KMS-11 (cell line): Measurements from ENCODE around the gene MYOZ3.

Experiments used
- H2AFZ ChIP-seq: fragments of 200-600 bp; sonication (generic); 2 replicates; pipeline ENCODE4 v1.6.1; 2016; ENCODE audit warnings: antibody characterized with exemption, mixed run types, low read depth
- H3K27ac ChIP-seq: fragments of 200-600 bp; sonication (generic); 2 replicates; pipeline ENCODE4 v1.6.1; 2016; ENCODE audit warnings: mild to moderate bottlenecking, mixed run types
- H3K27me3 ChIP-seq: fragments of 200-600 bp; sonication (generic); 2 replicates; pipeline ENCODE4 v1.6.1; 2017; ENCODE audit warnings: mild to moderate bottlenecking, low read depth, mixed run types, moderate library complexity; ENCODE audit not compliant: insufficient read depth
- H3K36me3 ChIP-seq: fragments of 200-600 bp; sonication (generic); 2 replicates; pipeline ENCODE4 v1.6.1; 2017; ENCODE audit warnings: mild to moderate bottlenecking, mixed run types; ENCODE audit not compliant: insufficient read depth
- H3K4me1 ChIP-seq: fragments of 200-600 bp; sonication (generic); 2 replicates; pipeline ENCODE4 v1.6.1; 2016; ENCODE audit warnings: mild to moderate bottlenecking, low read depth, mixed run types; ENCODE audit not compliant: poor library complexity, severe bottlenecking
- H3K4me2 ChIP-seq: fragments of 200-600 bp; sonication (generic); 2 replicates; pipeline ENCODE4 v1.7.0; 2016; ENCODE audit warnings: mild to moderate bottlenecking, mixed run types
- H3K4me3 ChIP-seq: fragments of 200-600 bp; sonication (generic); IDR thresholded peaks from 2 replicates; pipeline ENCODE4 v1.6.1; 2017; ENCODE audit warnings: low read depth, low read length, mixed read lengths; ENCODE audit not compliant: insufficient read depth
- H3K79me2 ChIP-seq: fragments of 200-600 bp; sonication (generic); 2 replicates; pipeline ENCODE4 v1.6.1; 2016; ENCODE audit warnings: low read depth, mixed run types; ENCODE audit not compliant: insufficient read depth
- H3K9ac ChIP-seq: fragments of 200-600 bp; sonication (generic); 2 replicates; pipeline ENCODE4 v1.6.1; 2016; ENCODE audit warnings: mild to moderate bottlenecking, mixed run types
- H4K20me1 ChIP-seq: fragments of 200-600 bp; sonication (generic); 2 replicates; pipeline ENCODE4 v1.6.1; 2016; ENCODE audit warnings: mild to moderate bottlenecking, mixed run types; ENCODE audit not compliant: insufficient read depth
- TF ChIP-seq, protein P1 (sequence below): fragments of 200-600 bp; sonication (generic); conservative IDR thresholded peaks from 2 replicates; pipeline ENCODE4 v1.6.1; 2017; ENCODE audit warnings: low read depth, mild to moderate bottlenecking, antibody characterized with exemption, low read length, moderate library complexity, mixed read lengths

Gene MYOZ3

GRCh38 chr5:150632305-150633160 lies 28.5 kb upstream of the MYOZ3 start:
- no peaks in the 10 kb centered on the region for H3K79me2 ChIP-seq
- TF ChIP-seq, protein P1, sequence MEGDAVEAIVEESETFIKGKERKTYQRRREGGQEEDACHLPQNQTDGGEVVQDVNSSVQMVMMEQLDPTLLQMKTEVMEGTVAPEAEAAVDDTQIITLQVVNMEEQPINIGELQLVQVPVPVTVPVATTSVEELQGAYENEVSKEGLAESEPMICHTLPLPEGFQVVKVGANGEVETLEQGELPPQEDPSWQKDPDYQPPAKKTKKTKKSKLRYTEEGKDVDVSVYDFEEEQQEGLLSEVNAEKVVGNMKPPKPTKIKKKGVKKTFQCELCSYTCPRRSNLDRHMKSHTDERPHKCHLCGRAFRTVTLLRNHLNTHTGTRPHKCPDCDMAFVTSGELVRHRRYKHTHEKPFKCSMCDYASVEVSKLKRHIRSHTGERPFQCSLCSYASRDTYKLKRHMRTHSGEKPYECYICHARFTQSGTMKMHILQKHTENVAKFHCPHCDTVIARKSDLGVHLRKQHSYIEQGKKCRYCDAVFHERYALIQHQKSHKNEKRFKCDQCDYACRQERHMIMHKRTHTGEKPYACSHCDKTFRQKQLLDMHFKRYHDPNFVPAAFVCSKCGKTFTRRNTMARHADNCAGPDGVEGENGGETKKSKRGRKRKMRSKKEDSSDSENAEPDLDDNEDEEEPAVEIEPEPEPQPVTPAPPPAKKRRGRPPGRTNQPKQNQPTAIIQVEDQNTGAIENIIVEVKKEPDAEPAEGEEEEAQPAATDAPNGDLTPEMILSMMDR = no peak
- H3K4me3 ChIP-seq = no peak overlapping the region
- H3K4me1 ChIP-seq = no peaks in the 10 kb centered on the region
- H4K20me1 ChIP-seq = no peaks in the 10 kb centered on the region
- H3K36me3 ChIP-seq = no peaks in the 10 kb centered on the region
- H3K9ac ChIP-seq = no peak overlapping the region
- no peaks in the 10 kb centered on the region for H3K27me3 ChIP-seq
- no peak overlapping the region for H3K4me2 ChIP-seq
- no peak overlapping the region for H2AFZ ChIP-seq
- no peak overlapping the region for H3K27ac ChIP-seq

DNA sequence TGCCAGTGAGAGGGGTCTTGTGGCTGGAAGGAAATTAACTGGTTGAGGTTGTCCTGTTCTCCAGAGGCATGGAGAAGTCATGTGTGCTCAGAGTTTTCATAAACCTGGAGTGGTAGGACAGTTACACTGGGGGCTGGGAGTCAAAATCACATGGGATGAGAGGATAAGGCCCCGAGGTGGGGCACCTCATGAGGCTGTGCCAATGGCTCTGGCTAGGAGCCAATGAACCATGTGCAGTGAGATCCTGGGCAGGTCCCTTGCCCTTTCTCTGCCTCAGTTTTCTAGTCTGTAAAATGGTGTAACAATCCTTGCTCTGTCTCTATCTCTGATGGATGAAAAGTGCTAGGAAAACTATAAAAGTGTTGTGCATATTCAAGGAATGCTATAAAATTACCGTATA lies 27.6 kb upstream of the MYOZ3 start:
- Histone ChIP-seq H4K20me1 (no peaks in the 10 kb centered on the region), H3K27ac (no peak overlapping the region), H2AFZ (no peak overlapping the region), H3K36me3 (no peaks in the 10 kb centered on the region), H3K79me2 (no peaks in the 10 kb centered on the region), H3K9ac (no peak overlapping the region), H3K4me2 (no peak overlapping the region), H3K27me3 (no peaks in the 10 kb centered on the region), H3K4me3 (no peak overlapping the region), H3K4me1 (no peaks in the 10 kb centered on the region)
- TF ChIP-seq, protein P1 = no peak

- no peak overlapping the region for H3K9ac ChIP-seq
- no peak overlapping the region for H3K4me2 ChIP-seq
- no peaks in the 10 kb centered on the region for H3K79me2 ChIP-seq
- no peaks in the 10 kb centered on the region for H3K27me3 ChIP-seq
- H4K20me1 ChIP-seq = no peaks in the 10 kb centered on the region
- H3K4me1 ChIP-seq = no peaks in the 10 kb centered on the region
- H3K27ac ChIP-seq = no peak overlapping the region
- no peak overlapping the region for H2AFZ ChIP-seq
- TF ChIP-seq, protein P1 = no peak
- no peaks in the 10 kb centered on the region for H3K36me3 ChIP-seq
- H3K4me3 ChIP-seq = no peak overlapping the region
Observed at GRCh38 chr5:150636391-150637244, 24.4 kb upstream of the MYOZ3 start.

GRCh38 chr5:150637245-150638052 lies 23.6 kb upstream of the MYOZ3 start:
- no peak overlapping the region for H3K4me2 ChIP-seq
- no peak overlapping the region for H3K9ac ChIP-seq
- no peak overlapping the region for H3K27ac ChIP-seq
- H2AFZ ChIP-seq = no peak overlapping the region
- H3K36me3 ChIP-seq = no peaks in the 10 kb centered on the region
- no peaks in the 10 kb centered on the region for H3K79me2 ChIP-seq
- H3K4me1 ChIP-seq = no peaks in the 10 kb centered on the region
- no peaks in the 10 kb centered on the region for H3K27me3 ChIP-seq
- TF ChIP-seq, protein P1 = no peak
- no peaks in the 10 kb centered on the region for H4K20me1 ChIP-seq
- no peak overlapping the region for H3K4me3 ChIP-seq
